Testis (tissue), 2 donors: ENCODE measurements around the gene POFUT1.

Source experiments
- POLR2A ChIP-seq: fragments of 450-650 bp; IDR thresholded peaks from one replicate; pipeline ENCODE4 v1.6.1; 2017; ENCODE audit warnings: antibody characterized with exemption, mild to moderate bottlenecking, moderate library complexity
- TF ChIP-seq, protein P1 (sequence below), 3 experiments: fragments of 450-650 bp in 2 of 3; fragments of 200-600 bp in 1 of 3; sonication (generic) in 1 of 3; IDR thresholded peaks; one replicate each; pipeline ENCODE4 v1.5.1; 2016 to 2019; ENCODE audit warnings: antibody characterized with exemption in 3 of 3, mild to moderate bottlenecking in 2 of 3, moderate library complexity in 1 of 3

DNA sequence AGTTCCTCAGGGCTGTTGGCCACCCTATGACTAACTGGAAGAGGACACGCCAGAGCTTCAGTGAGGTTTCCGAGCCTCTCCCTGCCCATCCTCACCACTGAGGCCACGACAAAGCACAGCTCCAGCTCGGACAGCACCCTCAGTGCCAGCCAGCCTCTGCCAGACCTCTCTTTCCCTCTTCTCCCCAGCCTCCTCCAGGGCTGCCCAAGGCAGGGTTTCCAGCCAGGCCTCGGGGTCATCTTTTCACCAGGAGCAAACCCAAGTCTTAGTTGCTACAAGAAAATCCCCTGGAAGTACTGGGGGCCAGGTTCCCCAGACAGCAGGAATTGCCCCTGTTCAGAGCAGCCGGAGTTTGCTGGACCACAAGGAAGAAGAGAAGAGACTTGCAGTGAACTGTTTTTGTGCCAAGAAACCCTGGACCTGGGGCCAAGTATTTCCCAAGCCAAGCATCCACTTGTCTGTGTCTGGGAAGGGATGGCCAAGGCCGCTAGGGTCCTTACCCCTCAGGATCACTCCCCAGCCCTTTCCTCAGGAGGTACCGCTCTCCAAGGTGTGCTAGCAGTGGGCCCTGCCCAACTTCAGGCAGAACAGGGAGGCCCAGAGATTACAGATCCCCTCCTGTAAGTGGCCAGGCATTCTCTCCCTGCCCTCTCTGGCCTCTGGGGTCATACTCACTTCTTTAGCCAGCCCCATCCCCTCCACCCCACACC, 41.7 kb upstream of the POFUT1 start:
- TF ChIP-seq, protein P1, sequence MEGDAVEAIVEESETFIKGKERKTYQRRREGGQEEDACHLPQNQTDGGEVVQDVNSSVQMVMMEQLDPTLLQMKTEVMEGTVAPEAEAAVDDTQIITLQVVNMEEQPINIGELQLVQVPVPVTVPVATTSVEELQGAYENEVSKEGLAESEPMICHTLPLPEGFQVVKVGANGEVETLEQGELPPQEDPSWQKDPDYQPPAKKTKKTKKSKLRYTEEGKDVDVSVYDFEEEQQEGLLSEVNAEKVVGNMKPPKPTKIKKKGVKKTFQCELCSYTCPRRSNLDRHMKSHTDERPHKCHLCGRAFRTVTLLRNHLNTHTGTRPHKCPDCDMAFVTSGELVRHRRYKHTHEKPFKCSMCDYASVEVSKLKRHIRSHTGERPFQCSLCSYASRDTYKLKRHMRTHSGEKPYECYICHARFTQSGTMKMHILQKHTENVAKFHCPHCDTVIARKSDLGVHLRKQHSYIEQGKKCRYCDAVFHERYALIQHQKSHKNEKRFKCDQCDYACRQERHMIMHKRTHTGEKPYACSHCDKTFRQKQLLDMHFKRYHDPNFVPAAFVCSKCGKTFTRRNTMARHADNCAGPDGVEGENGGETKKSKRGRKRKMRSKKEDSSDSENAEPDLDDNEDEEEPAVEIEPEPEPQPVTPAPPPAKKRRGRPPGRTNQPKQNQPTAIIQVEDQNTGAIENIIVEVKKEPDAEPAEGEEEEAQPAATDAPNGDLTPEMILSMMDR (IDR thresholded peaks at IDR 0.05), result no peak
- TF ChIP-seq POLR2A, result no peak
